KOPT-K1 (cell line): ENCODE data around the gene CCDC3.

Source experiments
- H3K27ac ChIP-seq: fragments of 200-600 bp; sonication (generic); 2 replicates; pipeline ENCODE4 v1.5.1; 2016; ENCODE audit warnings: antibody characterized with exemption, mild to moderate bottlenecking, low read depth, low read length; ENCODE audit not compliant: poor library complexity, severe bottlenecking
- H3K36me3 ChIP-seq: fragments of 200-600 bp; sonication (generic); 2 replicates; pipeline ENCODE4 v1.5.1; 2017; ENCODE audit warnings: antibody characterized with exemption, mild to moderate bottlenecking, low read length, moderate library complexity; ENCODE audit not compliant: insufficient read depth
- H3K9me3 ChIP-seq: fragments of 200-600 bp; sonication (generic); 2 replicates; pipeline ENCODE4 v1.5.1; 2017; ENCODE audit warnings: antibody characterized with exemption, low read length, mild to moderate bottlenecking; ENCODE audit not compliant: insufficient read depth, poor library complexity, severe bottlenecking

CCDC3 gene

GRCh38 chr10:12907656-12908055 is 93.9 kb downstream of the CCDC3 start:
- H3K9me3 ChIP-seq = no peaks in the 10 kb centered on the region
- H3K27ac ChIP-seq = no peak overlapping the region
- H3K36me3 ChIP-seq = no peaks in the 10 kb centered on the region

GRCh38 chr10:12906051-12906541 is 95.4 kb downstream of the CCDC3 start:
- H3K9me3 ChIP-seq = no peaks in the 10 kb centered on the region
- no peak overlapping the region for H3K27ac ChIP-seq
- no peaks in the 10 kb centered on the region for H3K36me3 ChIP-seq

GRCh38 chr10:12905067-12905466 is 96.4 kb downstream of the CCDC3 start:
- Histone ChIP-seq H3K27ac (no peak overlapping the region), H3K9me3 (no peaks in the 10 kb centered on the region), H3K36me3 (no peaks in the 10 kb centered on the region)

DNA sequence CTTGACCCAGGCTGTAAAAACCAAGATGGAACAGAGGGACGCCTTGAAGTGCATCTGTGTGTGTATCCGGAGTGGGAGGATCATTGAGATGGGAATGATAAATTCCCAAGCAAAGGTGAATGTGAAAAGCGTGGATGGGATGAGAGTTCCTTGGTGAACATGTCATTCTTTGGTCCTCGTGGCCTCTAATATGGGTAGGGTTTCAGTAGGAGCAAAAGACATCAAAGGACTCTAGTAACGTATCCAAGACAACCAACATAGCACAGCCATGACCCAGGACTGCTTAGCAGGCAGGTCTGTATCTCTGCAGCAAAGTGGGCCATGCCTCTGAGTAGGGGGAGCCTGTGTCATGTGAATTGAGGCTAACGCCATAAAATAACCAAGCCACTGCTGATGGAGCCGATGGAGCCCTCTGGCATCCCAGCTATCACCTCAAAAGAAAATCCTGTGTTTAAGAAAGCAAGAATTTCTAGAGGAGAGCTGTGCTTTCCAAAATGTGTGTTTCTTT is 98.6 kb downstream of the CCDC3 start:
- no peak overlapping the region for H3K27ac ChIP-seq
- H3K9me3 ChIP-seq = no peaks in the 10 kb centered on the region

DNA sequence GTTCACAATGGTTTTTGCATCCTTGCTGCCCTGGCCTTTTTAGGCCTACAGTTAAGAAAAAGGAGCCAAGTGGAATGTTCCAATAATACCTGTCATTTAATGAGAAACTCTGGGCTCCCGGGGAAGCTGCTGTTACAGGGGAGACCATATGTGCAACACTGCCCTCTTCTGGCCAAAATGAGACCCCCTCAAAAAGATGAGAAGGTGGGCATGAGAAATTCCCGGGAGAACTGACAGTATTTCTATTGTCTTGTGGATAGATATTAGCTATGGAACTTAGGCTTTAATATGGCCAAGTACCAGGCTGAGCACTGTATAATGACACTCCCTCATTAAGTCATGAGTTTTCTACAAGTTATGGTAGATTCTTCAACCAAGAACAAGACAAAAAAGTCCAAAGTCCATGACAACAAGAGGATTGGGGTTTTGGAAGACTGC is 99.4 kb downstream of the CCDC3 start:
- Histone ChIP-seq H3K36me3 (no peaks in the 10 kb centered on the region), H3K9me3 (no peaks in the 10 kb centered on the region)

More for the DNA sequence above, 98.6 kb downstream of the CCDC3 start:
- no peaks in the 10 kb centered on the region for H3K36me3 ChIP-seq

GRCh38 chr10:12899546-12899945 is 102.0 kb downstream of the CCDC3 start:
- H3K9me3 ChIP-seq = no peaks in the 10 kb centered on the region

More for the DNA sequence above, 99.4 kb downstream of the CCDC3 start:
- no peak overlapping the region for H3K27ac ChIP-seq

GRCh38 chr10:12898271-12898670 is 103.2 kb downstream of the CCDC3 start:
- H3K36me3 ChIP-seq = no peaks in the 10 kb centered on the region
- no peak overlapping the region for H3K27ac ChIP-seq
- peaks cover 5% of the 10 kb centered on the region for H3K9me3 ChIP-seq

More at GRCh38 chr10:12899546-12899945, 102.0 kb downstream of the CCDC3 start:
- no peaks in the 10 kb centered on the region for H3K36me3 ChIP-seq
- no peak overlapping the region for H3K27ac ChIP-seq

DNA sequence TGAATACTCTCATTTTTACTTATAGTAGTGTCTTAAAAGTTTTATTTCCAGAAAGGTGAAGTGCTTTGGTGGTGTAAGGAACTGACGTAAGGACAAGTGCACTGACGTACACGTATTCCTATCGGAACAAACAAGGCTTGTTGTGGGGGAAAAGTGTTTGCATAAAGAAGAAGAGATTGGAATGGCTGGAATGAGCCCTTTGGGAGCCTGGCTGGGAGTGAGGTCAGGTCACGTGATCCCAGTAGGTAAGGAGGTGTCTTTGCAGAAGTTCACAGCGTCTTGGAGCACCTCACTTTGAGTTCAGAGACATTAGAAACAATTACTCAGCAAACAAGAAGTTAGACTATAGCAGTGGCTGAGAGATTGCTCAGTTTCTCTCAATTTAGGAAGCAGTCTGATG is 104.2 kb downstream of the CCDC3 start:
- Histone ChIP-seq H3K27ac (no peak overlapping the region), H3K36me3 (no peaks in the 10 kb centered on the region), H3K9me3 (peaks cover 10% of the 10 kb centered on the region)

DNA sequence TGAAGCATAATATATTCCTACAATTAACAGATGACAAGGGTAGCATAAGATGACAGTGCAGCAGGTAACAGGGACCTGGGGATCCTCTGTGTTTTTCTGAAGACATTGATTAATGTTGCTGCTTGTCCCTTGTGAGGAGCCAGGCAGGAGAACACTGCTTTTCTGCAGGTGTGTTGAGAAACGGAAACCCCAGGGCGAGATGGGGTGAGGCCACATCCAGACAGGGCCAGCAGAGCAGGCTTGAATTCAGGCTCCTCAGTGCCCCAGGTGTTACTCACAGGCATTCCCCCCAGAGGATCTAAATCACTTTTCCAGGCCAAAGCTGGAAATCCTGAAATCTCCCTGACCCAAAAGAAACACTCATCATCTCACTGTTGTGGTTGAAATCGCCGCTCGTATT is 105.3 kb downstream of the CCDC3 start:
- H3K36me3 ChIP-seq = no peaks in the 10 kb centered on the region
- peaks cover 10% of the 10 kb centered on the region for H3K9me3 ChIP-seq
- no peak overlapping the region for H3K27ac ChIP-seq

GRCh38 chr10:12892924-12893323 is 108.6 kb downstream of the CCDC3 start:
- Histone ChIP-seq H3K36me3 (no peaks in the 10 kb centered on the region), H3K27ac (no peak overlapping the region), H3K9me3 (peaks cover 17% of the 10 kb centered on the region)

GRCh38 chr10:12890958-12891357 is 110.6 kb downstream of the CCDC3 start:
- H3K36me3 ChIP-seq = no peaks in the 10 kb centered on the region
- no peak overlapping the region for H3K27ac ChIP-seq
- H3K9me3 ChIP-seq = peaks cover 17% of the 10 kb centered on the region

DNA sequence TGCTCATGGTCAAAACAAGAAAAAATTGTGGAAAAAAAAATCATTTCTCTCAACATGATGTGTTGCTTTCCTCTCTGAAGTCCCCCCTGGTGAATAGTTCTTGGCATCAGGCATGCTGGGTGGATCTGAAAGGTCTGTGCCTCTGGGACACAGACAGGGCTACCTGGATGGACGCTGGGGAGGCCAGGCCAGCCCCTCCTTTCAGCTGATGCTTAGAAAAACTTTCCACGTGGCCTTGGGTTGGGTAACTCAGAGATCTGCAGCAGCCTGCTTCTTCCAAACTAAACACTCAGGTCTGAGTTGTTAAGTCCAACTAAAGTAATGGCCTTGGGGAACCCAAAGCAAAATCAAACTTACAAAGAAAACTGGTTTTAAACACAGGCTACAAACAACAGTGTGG is 113.0 kb downstream of the CCDC3 start:
- peaks cover 14% of the 10 kb centered on the region for H3K9me3 ChIP-seq
- H3K36me3 ChIP-seq = no peaks in the 10 kb centered on the region
- no peak overlapping the region for H3K27ac ChIP-seq

GRCh38 chr10:12887780-12888179 is 113.7 kb downstream of the CCDC3 start:
- Histone ChIP-seq H3K27ac (no peak overlapping the region), H3K9me3 (peaks cover 7% of the 10 kb centered on the region), H3K36me3 (no peaks in the 10 kb centered on the region)

GRCh38 chr10:12884851-12885250 is 116.7 kb downstream of the CCDC3 start:
- H3K27ac ChIP-seq = no peak overlapping the region
- no peaks in the 10 kb centered on the region for H3K9me3 ChIP-seq
- H3K36me3 ChIP-seq = no peaks in the 10 kb centered on the region

- Histone ChIP-seq H3K36me3 (no peaks in the 10 kb centered on the region), H3K9me3 (no peaks in the 10 kb centered on the region), H3K27ac (no peak overlapping the region)
Observed at GRCh38 chr10:12880423-12880822, 121.1 kb downstream of the CCDC3 start.

GRCh38 chr10:12877150-12877549 is 124.4 kb downstream of the CCDC3 start:
- Histone ChIP-seq H3K27ac (no peak overlapping the region), H3K9me3 (no peaks in the 10 kb centered on the region), H3K36me3 (no peaks in the 10 kb centered on the region)
